ENCODE measurements around the gene PRKCB.
"Not testable (repeated sequence)": the region's sequence is repeated elsewhere in the genome, so short reads cannot be mapped to it uniquely, and the experiment has no call there.

The PRKCB gene

DNA sequence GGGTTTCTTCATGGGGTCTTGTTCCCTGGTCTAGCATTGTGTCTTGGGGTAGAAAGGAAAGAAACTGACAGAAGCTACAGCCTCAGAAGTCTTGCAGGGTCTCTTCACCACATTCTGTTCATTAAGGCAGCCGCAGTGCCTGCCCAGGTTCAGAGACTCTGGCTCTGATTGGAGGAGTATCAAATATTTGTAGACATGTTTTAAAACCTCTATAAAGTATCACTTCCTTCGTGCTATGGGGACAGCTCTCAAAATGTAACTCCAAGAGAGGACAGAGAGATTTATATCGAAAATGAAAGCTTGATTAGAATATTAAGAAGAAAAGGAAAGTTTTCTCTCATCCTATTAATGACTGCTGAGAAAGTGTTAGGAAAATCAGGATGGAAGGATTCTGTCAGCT, 313.3 kb downstream of the PRKCB start:
- ChIA-PET CTCF (no interaction called here), POLR2A (ENCODE audit: low non-redundant PET) (no interaction called here)
- DNase-seq (ENCODE audit: low spot score) = no peak
- TF ChIP-seq, protein P1, sequence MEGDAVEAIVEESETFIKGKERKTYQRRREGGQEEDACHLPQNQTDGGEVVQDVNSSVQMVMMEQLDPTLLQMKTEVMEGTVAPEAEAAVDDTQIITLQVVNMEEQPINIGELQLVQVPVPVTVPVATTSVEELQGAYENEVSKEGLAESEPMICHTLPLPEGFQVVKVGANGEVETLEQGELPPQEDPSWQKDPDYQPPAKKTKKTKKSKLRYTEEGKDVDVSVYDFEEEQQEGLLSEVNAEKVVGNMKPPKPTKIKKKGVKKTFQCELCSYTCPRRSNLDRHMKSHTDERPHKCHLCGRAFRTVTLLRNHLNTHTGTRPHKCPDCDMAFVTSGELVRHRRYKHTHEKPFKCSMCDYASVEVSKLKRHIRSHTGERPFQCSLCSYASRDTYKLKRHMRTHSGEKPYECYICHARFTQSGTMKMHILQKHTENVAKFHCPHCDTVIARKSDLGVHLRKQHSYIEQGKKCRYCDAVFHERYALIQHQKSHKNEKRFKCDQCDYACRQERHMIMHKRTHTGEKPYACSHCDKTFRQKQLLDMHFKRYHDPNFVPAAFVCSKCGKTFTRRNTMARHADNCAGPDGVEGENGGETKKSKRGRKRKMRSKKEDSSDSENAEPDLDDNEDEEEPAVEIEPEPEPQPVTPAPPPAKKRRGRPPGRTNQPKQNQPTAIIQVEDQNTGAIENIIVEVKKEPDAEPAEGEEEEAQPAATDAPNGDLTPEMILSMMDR (conservative IDR thresholded peaks at IDR 0.05; ENCODE audit: low read depth) = no peak
- H3K27ac ChIP-seq = no peak overlapping the region

DNA sequence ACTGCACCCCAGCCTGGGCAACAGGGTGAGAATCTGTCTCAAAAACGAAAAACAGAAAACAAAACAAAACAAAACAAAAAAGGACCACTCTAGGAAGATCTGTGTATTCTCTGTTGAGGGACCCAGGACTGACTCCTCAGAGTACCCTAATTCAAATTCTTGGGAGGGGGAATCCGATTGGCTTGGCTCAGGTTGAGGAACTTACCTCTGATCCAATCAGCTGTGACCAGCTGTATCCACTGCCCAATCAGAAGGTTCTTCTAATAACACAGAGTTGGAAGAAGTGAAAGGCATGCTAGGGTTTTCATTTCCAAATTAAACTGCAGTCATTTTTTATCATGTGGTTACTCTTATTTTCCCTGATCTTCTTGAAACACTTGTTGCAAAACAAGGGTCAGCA, 314.5 kb downstream of the PRKCB start:
- ChIA-PET CTCF (interaction anchor here (0.7 kb wide), 1 partner anchor 80 kb away, joined by 3 read pairs; no protein-coding TSS in a partner anchor), POLR2A (ENCODE audit: low non-redundant PET) (no interaction called here)
- no peak overlapping the region for H3K27ac ChIP-seq
- no peak for DNase-seq (ENCODE audit: low spot score)
- TF ChIP-seq, protein P1 (conservative IDR thresholded peaks at IDR 0.05; ENCODE audit: low read depth) = no peak

DNA sequence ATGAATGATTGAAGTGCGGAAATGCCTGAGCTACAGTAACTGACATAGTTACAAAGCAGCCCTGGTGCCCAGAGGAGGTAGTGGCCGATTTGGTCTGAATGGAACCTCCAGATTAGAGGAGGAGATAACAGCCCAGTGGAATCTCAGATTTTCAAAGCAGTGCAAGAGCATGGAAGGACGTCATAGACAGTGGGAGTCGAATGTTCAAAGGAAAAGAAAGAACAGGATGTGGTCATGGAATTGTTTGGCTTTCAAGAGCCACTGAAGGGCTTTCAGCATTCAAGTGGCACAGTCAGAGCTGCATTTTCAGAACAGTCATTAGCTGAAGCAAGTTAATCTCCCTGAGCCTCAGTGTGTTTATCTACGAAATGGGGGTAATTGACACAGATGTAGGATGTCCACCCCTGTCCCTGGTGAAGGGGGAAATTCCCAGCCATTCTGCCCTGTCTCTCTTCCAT, 315.7 kb downstream of the PRKCB start:
- no peak overlapping the region for H3K27ac ChIP-seq
- no peak for DNase-seq (ENCODE audit: low spot score)
- ChIA-PET POLR2A (ENCODE audit: low non-redundant PET) (no interaction called here), CTCF (no interaction called here)
- TF ChIP-seq, protein P1 (conservative IDR thresholded peaks at IDR 0.05; ENCODE audit: low read depth) = no peak

DNA sequence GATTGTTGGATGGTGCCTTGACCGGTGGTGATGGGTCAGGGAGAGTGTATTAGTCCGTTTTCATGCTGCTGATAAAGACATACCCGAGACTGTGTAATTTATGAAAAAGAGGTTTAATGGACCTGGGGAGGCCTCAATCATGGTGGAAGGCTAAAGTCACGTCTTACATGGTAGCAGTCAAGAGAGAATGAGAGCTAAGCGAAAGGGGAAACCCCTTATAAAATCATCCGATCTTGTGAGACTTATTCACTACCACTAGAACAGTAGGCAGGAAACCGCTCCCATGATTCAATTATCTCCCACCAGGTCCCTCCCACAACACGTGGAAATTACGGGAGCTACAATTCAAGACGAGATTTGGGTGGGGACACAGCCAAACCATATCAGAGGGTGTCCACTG, 316.3 kb downstream of the PRKCB start:
- CTCF ChIA-PET = interaction anchor here (0.6 to 0.8 kb wide), 2 partner anchors 21 to 74 kb away, joined by 3 read pairs; no protein-coding TSS in a partner anchor
- POLR2A ChIA-PET (ENCODE audit: low non-redundant PET); DNase-seq (ENCODE audit: low spot score); H3K27ac ChIP-seq: not testable (repeated sequence)

DNA sequence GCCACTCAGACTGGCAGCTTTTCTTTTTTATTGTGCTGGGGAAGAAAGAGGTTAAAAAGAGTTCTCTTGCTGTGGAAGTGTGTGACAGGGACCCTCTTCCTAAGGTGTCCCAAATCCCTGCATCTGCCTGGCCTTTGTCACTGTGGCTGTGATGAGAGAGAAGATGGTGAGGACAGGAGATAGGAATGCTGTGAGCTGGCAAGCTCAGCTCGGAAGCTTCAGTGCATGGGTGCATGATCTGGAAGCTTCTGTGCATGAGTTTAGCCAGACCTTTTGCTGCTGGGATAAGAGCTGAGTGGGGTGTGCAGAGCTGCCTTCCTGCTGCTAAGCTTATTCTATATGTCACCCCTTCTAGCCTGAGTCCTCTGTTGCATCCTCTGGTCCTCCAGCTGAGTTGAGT, 317.0 kb downstream of the PRKCB start:
- ChIA-PET POLR2A (ENCODE audit: low non-redundant PET) (no interaction called here), CTCF (interaction anchor here (0.8 kb wide), 1 partner anchor 22 kb away, joined by 3 read pairs; no protein-coding TSS in a partner anchor)

DNA sequence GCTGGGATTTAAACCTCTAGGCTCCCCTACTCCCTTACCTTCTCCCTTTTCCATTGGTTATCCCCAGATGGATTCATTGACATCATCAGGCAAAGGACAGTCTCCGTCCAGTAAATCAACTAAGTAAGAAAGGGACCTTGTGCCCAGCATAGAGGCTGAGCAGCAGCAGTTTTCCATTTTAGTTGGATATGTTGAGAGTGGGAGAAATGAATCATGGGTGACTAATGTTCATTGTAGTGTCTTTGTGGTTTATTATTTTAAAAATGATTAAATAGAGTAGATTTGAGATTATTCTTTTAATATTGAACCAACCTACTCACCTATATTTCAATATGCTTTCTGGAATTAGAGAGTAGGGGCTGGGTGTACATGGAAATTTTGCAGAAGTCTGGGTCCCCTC, 321.0 kb downstream of the PRKCB start:
- H3K27ac ChIP-seq = no peak overlapping the region
- DNase-seq (ENCODE audit: low spot score) = no peak
- ChIA-PET CTCF (no interaction called here), POLR2A (ENCODE audit: low non-redundant PET) (no interaction called here)
- TF ChIP-seq, protein P1 (conservative IDR thresholded peaks at IDR 0.05; ENCODE audit: low read depth) = no peak

More for the DNA sequence above, 317.0 kb downstream of the PRKCB start:
- H3K27ac ChIP-seq = no peak overlapping the region
- TF ChIP-seq, protein P1 (conservative IDR thresholded peaks at IDR 0.05; ENCODE audit: low read depth) = no peak
- no peak for DNase-seq (ENCODE audit: low spot score)

DNA sequence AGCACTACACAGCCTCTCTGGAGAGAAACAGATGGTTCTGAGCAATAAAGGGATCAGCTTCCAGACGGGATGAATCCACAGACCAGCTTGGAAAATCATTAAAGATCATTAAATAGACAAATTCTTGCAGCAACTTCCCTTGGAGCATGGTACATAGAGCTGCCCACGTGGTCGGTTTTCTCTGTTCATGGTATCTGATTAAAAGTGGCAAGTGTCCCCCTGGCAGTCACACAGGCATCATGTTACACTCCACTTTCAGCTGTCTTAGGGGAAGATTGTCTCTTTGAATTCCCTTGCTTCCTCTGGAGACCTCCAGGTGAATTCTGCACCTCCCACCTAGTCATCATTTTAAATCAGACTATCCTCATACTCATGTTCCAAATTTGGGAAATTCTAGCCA, 328.2 kb downstream of the PRKCB start:
- POLR2A ChIA-PET (ENCODE audit: low non-redundant PET) = no interaction called here
- no peak for DNase-seq (ENCODE audit: low spot score)
- CTCF ChIA-PET = interaction anchor here (0.5 to 0.6 kb wide), 2 partner anchors 174 to 1068 kb away, joined by 3 to 4 read pairs; no protein-coding TSS in a partner anchor
- TF ChIP-seq, protein P1 (conservative IDR thresholded peaks at IDR 0.05; ENCODE audit: low read depth) = no peak
- H3K27ac ChIP-seq = no peak overlapping the region

Data from RWPE1 (cell line).